Inflammatory macrophage treated with lipopolysaccharide for 4 hours (primary cell): ENCODE data around the gene MT1A.
A peak's percentile ranks its signal among the peaks of the same experiment; 100 is the strongest.
"Not testable (repeated sequence)": the region's sequence is repeated elsewhere in the genome, so short reads cannot be mapped to it uniquely, and the experiment has no call there.

ENCODE experiments used
- DNase-seq: peaks from one replicate; pipeline ENCODE4 v3.0.0-alpha.2; 2020

MT1A gene

DNA sequence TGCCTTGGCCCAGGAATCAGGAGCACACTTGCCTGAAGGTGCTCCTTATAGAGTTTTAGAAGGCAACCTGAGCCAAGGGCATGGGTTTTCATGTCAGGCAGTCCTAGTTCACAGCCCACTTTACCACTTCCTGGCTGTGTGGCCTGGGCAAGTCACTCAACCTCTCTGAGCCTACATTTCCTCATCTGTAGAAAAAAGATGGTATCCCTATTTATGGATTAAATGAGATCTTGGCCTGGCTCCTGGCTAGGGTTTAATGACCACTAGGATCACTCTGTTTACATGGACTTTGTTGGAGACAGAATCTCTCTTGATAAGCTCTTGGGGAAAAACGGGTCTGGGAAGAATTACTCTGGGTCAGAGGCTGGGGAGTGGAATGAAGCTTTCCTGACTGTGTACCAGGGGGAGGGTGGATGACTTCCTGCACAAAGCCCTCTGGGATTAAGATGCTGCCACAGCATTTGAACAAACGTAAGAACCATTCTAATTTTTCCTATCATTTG lies 27.8 kb upstream of the MT1A start:
- DNase-seq, result no peak

- peak; percentile 71 for DNase-seq
Measured at GRCh38 chr16:56611281-56611833, 27.1 kb upstream of the MT1A start.

- DNase-seq, result no peak
Measured at GRCh38 chr16:56613706-56614105, 24.8 kb upstream of the MT1A start.

DNA sequence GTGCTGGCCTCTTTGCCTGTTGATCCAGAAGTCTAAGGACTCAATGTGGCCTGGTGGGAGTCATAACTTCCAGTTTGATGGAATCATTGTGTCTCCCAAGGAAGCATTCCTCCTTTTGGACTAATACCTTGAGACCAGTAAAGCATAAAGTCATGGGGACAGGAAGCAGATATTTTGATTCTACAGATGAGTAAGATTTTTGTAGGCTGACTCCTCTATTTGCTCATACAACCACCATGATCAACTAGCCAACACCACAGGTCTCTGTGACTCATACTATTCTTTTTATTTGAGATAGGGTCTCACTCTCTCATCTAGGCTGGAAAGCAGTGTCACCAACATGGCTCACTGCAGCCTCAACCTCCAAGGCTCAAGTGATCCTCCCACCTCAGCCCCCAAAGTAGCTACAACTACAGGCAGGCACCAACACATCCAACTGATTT lies 23.9 kb upstream of the MT1A start:
- DNase-seq, result no peak

DNA sequence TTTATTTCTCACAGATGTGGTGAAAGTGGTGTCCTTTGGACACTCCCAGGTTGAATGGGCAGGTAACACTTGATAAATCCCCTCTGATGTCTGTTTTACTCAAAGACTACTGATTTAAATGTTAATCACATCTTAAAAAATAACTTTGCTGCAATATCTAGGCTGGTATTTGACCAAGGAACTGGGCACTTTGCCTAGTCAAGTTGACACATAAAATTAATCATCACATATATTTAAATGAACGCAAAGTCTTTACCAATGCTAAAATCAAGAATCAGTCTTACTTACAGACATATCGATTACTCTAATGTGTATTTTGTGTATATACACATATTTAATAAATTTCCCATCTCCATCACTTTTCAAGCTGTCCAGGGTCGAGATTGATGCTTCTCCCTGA lies 23.1 kb upstream of the MT1A start:
- no peak for DNase-seq

GRCh38 chr16:56616608-56617211 lies 21.8 kb upstream of the MT1A start:
- no peak for DNase-seq

- DNase-seq, result no peak
Measured at GRCh38 chr16:56617212-56618085, 21.0 kb upstream of the MT1A start.

DNA sequence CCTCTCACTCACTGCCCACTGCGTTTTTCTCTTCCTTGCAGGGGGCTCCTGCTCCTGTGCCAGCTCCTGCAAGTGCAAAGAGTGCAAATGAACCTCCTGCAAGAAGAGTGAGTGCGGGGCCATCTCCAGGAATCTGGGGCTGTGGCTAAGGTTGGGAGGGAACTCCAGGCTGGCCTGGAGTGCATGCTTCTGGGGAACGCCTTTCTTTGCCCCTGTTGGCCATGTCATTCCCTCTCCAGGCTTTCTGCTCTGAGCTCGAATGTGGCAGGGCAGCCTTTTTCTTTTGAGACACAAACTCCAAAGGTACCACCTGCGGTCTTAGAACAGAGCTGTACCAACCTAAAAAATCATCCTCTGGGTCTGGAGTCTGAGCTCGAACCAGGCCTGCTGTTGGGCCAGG lies 20.3 kb upstream of the MT1A start:
- DNase-seq, result no peak

- no peak for DNase-seq
Measured at GRCh38 chr16:56620339-56620897, 18.0 kb upstream of the MT1A start.

GRCh38 chr16:56621665-56622445 lies 16.6 kb upstream of the MT1A start:
- not testable (repeated sequence) for DNase-seq

GRCh38 chr16:56623184-56623583 lies 15.3 kb upstream of the MT1A start:
- not testable (repeated sequence) for DNase-seq

- DNase-seq, result peak; percentile 47
Measured at GRCh38 chr16:56623637-56624036, 14.8 kb upstream of the MT1A start.

DNA sequence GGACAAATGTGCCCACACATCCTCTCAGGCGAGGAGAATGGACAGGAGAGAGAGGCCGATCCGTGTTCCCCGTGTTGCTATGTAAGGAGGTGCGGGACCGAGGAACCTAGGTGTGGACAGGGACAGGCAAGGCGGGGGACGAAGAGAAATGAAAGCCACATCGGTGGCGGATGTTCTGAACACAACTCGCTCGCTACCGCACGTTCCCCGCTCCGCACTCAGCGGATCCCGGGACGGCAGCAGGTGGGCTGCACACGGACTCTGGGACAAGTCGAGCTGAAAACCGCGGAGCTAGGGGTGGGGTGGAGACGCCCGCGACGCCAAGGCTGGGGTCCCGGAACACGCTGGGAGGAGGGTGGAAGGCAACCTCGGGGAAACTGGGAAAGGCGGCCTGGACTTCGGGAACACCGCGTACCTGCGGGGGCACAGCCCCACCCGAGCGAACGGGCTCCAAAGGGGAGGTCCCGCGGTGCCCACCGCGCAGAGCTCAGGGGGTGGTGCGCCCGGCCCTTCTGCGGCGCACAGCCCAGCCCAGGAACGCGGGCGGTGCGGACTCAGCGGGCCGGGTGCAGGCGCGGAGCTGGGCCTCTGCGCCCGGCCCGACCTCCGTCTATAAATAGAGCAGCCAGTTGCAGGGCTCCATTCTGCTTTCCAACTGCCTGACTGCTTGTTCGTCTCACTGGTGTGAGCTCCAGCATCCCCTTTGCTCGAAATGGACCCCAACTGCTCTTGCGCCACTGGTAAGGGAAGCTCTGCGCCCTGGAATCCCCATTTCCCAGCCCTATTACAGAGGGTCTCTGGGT lies 13.1 kb upstream of the MT1A start, which contains the start of gene MT1E:
Gene MT1E (plus strand): TSS at position 642 of the 803 bp plus-strand sequence. CDS start 71 bp downstream, at position 713.
- peak; percentile 89 for DNase-seq

DNA sequence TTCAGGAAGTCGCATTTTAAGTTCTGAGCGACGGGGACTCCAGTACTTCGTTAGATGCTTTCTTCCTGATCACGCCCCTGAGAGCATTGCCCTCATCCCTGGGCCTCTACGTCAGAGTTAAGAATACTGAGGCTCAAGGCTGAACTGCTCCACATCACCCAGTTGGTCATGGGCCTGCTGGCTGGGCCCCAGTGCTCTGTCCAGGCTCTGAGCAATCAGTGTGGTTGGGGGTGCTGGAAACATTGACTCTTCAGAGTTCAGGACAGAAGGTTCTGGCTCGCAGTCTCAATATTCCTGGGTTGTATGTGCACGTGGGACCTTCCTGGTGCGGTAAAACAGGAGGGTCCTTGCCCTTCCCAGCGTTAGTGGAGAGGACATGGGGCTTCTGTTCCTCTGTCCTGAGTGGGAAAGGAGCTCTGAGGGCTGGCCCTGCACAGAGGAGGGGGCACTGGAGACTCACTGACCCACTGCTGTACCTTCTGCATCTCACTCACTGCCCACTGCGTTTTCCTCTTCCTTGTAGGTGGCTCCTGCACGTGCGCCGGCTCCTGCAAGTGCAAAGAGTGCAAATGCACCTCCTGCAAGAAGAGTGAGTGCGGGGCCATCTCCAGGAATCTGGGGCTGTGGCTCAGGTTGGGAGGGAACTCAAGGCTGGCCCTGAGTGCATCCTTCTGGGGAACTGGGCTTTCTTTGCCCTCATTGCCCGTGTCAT lies 12.4 kb upstream of the MT1A start:
- DNase-seq, result no peak

DNA sequence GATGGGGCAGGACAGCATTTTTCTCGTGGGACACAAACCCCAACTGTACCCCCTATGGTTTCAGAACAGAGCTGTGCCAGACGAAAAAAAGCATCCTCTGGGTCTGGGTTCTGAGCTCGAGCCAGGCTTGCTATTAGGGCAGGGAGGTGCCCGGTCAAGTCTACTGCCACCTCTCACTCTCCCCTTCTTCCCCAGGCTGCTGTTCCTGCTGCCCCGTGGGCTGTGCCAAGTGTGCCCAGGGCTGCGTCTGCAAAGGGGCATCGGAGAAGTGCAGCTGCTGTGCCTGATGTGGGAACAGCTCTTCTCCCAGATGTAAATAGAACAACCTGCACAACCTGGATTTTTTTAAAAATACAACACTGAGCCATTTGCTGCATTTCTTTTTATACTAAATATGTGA lies 11.8 kb upstream of the MT1A start:
- DNase-seq, result no peak

DNA sequence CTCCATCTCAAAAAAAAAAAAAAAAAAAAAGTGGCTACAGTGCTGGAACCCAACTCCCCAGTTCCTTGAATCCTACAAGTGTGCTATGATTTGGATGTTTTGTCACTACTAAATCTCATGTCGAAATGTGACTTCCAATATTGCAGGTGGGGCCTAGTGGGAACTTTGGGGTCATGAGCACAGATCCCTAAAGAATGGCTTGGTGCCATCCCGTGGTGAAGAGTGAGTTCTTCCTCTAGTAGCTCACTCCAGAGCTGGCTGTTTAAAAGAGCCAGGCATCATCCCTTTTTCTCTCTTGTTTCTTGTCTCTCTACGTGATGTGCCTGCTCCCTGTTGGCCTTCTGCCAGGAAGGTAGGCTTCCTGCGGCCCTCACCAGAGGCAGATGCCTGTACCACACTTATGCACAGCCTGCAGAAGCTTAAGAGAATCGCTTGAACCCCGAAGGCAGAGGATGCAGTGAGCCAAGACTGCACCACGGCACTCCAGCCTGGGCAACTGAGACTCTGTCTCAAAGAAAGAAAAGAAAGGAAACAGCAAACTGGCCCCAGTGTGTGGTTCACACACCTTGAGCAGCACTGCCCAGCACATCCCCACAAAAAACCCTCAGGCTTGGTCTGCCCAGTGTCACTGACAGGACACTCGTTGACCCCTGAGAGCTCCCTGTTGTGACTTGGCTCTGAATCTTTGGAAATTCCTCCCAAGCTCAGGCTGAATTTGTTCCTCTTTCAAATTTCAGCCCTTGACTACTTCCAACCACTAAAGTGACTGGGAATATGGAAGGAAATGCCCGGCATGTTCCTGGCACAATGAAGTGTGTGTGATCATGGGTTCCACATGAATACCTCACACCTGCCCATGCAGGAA lies 9.7 kb upstream of the MT1A start:
- DNase-seq, result no peak

GRCh38 chr16:56629531-56629930 lies 8.9 kb upstream of the MT1A start:
- DNase-seq, result no peak

GRCh38 chr16:56630134-56630533 lies 8.3 kb upstream of the MT1A start:
- DNase-seq, result peak; percentile 71

DNA sequence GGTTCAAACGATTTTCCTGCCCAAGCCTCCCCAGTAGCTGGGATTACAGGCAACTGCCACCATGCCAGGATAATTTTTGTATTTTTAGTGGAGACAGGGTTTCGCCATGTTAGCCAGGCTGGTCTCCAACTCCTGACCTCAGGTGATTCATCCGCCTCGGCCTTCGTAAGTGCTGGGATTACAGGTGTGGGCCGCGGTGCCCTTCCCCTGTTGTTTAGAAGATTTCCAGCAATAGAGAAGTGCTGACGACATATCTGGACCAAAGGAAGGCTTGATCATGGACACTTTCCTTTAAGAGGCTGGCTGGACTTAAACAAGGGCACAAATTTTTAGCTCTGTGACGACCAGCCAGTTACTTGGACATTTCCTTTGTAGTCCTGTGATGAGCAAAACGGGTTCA lies 7.3 kb upstream of the MT1A start:
- DNase-seq, result no peak

DNA sequence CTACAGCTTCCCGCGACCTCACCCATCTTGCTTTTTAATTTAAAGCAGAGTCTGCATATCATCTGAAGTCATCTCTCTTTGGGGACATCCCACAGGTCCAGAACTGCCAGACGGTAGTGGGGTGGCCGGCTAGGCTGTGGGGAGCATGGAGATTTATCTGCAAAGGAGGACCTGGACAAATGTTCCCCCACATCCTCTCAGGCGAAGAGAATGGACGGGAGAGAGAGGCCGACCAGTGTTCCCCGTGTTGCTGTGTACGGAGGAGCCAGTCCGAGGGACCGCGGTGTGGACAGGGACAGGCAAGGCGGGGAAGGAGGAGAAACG lies 6.7 kb upstream of the MT1A start:
- peak; percentile 42 for DNase-seq
